ENCODE measurements around the gene TEKT3. TPM values are rescaled to one million over a fixed set of nuclear protein-coding genes. Genes with fewer than 3 reads are reported as not detected.

Gene TEKT3
- total and polyA plus RNA-seq, 8 donors: 0.65 to 2.7 (median 0.92) TPM; not detected in 5

DNA sequence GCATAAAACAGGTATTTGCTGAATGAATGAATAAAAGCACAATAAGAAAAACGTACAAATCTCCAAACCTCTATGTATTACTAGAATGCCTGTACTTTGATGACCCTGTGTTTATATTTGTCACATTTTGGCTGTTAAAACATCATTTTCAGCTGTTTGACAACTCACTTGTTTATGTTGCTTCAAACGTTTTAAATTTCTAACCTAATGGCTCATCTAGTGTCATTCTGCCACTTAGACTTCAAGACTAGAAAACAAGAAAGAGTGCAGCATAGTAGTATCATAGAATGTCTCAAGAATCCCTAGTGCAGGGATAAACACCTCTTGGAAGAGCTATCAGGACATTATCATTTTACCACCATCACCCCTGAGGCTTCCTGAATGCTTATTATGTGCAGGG lies 56.9 kb downstream of the TEKT3 start:
- no peaks in the 10 kb centered on the region for H3K36me3 ChIP-seq
- no peaks in the 10 kb centered on the region for H3K27me3 ChIP-seq
- H3K27ac ChIP-seq: no peak overlapping the region
- H3K4me3 ChIP-seq: no peak overlapping the region
- H3K4me1 ChIP-seq: peaks cover 0 to 22% (median 12%) of the 10 kb centered on the region in 4 donors
- intact Hi-C loops (cut with DNase I; ENCODE audit: low total_unique reads): no loop called here
- 23 to 47% (median 28%) methylated on average over 2 of the region's 2 CpGs for WGBS, 5 donors
- TF ChIP-seq POLR2AphosphoS5 (IDR thresholded peaks at IDR 0.05): no peak
- no peak for TF ChIP-seq EP300 (IDR thresholded peaks at IDR 0.05)
- TF ChIP-seq, protein P1, sequence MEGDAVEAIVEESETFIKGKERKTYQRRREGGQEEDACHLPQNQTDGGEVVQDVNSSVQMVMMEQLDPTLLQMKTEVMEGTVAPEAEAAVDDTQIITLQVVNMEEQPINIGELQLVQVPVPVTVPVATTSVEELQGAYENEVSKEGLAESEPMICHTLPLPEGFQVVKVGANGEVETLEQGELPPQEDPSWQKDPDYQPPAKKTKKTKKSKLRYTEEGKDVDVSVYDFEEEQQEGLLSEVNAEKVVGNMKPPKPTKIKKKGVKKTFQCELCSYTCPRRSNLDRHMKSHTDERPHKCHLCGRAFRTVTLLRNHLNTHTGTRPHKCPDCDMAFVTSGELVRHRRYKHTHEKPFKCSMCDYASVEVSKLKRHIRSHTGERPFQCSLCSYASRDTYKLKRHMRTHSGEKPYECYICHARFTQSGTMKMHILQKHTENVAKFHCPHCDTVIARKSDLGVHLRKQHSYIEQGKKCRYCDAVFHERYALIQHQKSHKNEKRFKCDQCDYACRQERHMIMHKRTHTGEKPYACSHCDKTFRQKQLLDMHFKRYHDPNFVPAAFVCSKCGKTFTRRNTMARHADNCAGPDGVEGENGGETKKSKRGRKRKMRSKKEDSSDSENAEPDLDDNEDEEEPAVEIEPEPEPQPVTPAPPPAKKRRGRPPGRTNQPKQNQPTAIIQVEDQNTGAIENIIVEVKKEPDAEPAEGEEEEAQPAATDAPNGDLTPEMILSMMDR (IDR thresholded peaks at IDR 0.05): no peak
- no peak for TF ChIP-seq POLR2A (IDR thresholded peaks at IDR 0.05)
- H3K9me3 ChIP-seq: no peaks in the 10 kb centered on the region
- DNase-seq: no peak

- peaks cover 0 to 17% (median 12%) of the 10 kb centered on the region in 4 donors for H3K4me1 ChIP-seq
- H3K9me3 ChIP-seq: peaks cover 0 to 3% (median 0%) of the 10 kb centered on the region in 4 donors
- no peaks in the 10 kb centered on the region for H3K27me3 ChIP-seq
- H3K36me3 ChIP-seq: no peaks in the 10 kb centered on the region
- DNase-seq: no peak
- no peak overlapping the region for H3K27ac ChIP-seq
- TF ChIP-seq, protein P1 (IDR thresholded peaks at IDR 0.05): no peak
- TF ChIP-seq POLR2AphosphoS5 (IDR thresholded peaks at IDR 0.05) (no peak), EP300 (IDR thresholded peaks at IDR 0.05) (no peak), POLR2A (IDR thresholded peaks at IDR 0.05) (no peak)
- intact Hi-C loops (cut with DNase I; ENCODE audit: low total_unique reads): no loop called here
- H3K4me3 ChIP-seq: no peak overlapping the region
- 85 to 91% (median 89%) methylated on average over 6 of the region's 6 CpGs for WGBS, 5 donors
Observed at GRCh38 chr17:15284107-15284506, 57.3 kb downstream of the TEKT3 start.

- no peak for DNase-seq
- 81 to 92% (median 85%) methylated on average over 3 of the region's 3 CpGs for WGBS, 5 donors
- no peak overlapping the region for H3K4me3 ChIP-seq
- peaks cover 0 to 4% (median 0%) of the 10 kb centered on the region in 4 donors for H3K9me3 ChIP-seq
- no peaks in the 10 kb centered on the region for H3K36me3 ChIP-seq
- H3K27ac ChIP-seq: no peak overlapping the region
- H3K27me3 ChIP-seq: no peaks in the 10 kb centered on the region
- TF ChIP-seq EP300 (IDR thresholded peaks at IDR 0.05) (no peak), POLR2AphosphoS5 (IDR thresholded peaks at IDR 0.05) (no peak), POLR2A (IDR thresholded peaks at IDR 0.05) (no peak)
- TF ChIP-seq, protein P1 (IDR thresholded peaks at IDR 0.05): no peak
- intact Hi-C loops (cut with DNase I; ENCODE audit: low total_unique reads): no loop called here
- H3K4me1 ChIP-seq: no peaks in the 10 kb centered on the region
Observed at GRCh38 chr17:15281909-15282308, 59.5 kb downstream of the TEKT3 start.

DNA sequence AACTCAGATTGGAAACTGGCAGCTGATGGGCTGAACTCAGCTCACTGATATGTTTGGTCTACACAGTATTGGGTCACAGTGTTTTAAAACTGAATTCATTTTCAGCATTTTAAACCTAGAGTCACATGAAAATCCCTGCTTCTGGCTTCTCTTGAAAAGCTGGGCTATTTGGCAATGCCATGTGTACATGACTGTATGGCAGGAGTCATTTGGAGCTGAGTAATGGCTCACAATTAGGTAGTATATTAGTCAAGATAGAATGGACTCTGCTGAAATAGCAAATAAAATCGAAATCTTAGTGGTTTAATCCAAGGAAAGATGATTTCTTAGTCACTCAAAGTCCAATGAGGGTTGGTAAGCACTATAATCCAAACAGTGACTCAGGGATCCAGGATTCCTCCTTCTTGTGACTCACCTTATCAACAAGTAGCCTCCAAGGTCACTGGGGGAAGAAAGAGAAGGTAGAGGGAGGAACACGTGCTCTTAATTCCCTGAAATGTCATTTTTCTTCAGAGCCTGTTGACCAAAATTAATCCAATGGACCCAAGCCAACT lies 62.4 kb downstream of the TEKT3 start:
- Histone ChIP-seq H3K27ac (no peak overlapping the region), H3K4me1 (no peaks in the 10 kb centered on the region), H3K27me3 (no peaks in the 10 kb centered on the region), H3K4me3 (no peak overlapping the region), H3K9me3 (peaks cover 0 to 4% (median 0%) of the 10 kb centered on the region in 4 donors), H3K36me3 (no peaks in the 10 kb centered on the region)
- intact Hi-C loops (cut with DNase I; ENCODE audit: low total_unique reads): no loop called here
- no peak for DNase-seq
- WGBS, 5 donors: 33 to 55% (median 44%) methylated on average over 2 of the region's 2 CpGs
- TF ChIP-seq POLR2AphosphoS5 (IDR thresholded peaks at IDR 0.05): no peak
- TF ChIP-seq, protein P1 (IDR thresholded peaks at IDR 0.05): no peak
- TF ChIP-seq EP300 (IDR thresholded peaks at IDR 0.05): no peak
- TF ChIP-seq POLR2A (IDR thresholded peaks at IDR 0.05): no peak
